ENCODE measurements around the gene TST. TPM values are rescaled to one million over a fixed set of nuclear protein-coding genes. Genes with fewer than 3 reads are reported as not detected.

TST gene
- total RNA-seq (2013; cell fraction: nucleolus; rRNA removed) = 2.8 and 4.3 TPM in 2 replicates
- 24.6 TPM in 2 replicates for total RNA-seq (2014; rRNA removed)
- 8.8 and 9.3 TPM in 2 replicates for total RNA-seq (2014; rRNA removed; fragmentation: Illumina TruSeq; extraction: Trizol)
- total RNA-seq (2021) = 20.8 and 20.9 TPM in 2 replicates
- polyA plus RNA-seq (2011; ENCODE audit: low read depth) = 4.2 TPM
- polyA plus RNA-seq (2011; rRNA removed) = 3.3 and 9.5 TPM in 2 replicates
- 13.6 and 23.5 TPM in 2 replicates for polyA plus RNA-seq (2011; cell fraction: cytosol; rRNA removed)
- polyA plus RNA-seq (2011; cell fraction: nucleus; rRNA removed) = 10.1 and 13.5 TPM in 2 replicates
- polyA plus RNA-seq (2012) = 5.7 and 6.9 TPM in 2 replicates
- 0.59 and 5.7 TPM in 2 replicates for polyA plus RNA-seq (2014; fragmentation: Illumina TruSeq; extraction: Trizol)
- polyA plus RNA-seq (2014; fragmentation: Nextera tagmentation; extraction: Ambion mirVana) = 1 to 10 TPM; 2.4 to 7.0 TPM
- 24.1 and 25.0 TPM in 2 replicates for polyA plus RNA-seq (2014; rRNA removed)
- 10 to 100 TPM; 11.3 to 11.8 TPM for polyA plus RNA-seq (2016; fragmentation: Nextera tagmentation; extraction: Ambion mirVana)
- 4.5 and 9.4 TPM in 2 replicates for polyA minus RNA-seq (2011; rRNA and poly(A)+ RNA removed)
- polyA minus RNA-seq (2011; cell fraction: cytosol; rRNA and poly(A)+ RNA removed) = 3.3 and 4.1 TPM in 2 replicates
- 4.1 and 8.3 TPM in 2 replicates for polyA minus RNA-seq (2011; cell fraction: nucleus; rRNA and poly(A)+ RNA removed)
- percentile 52 among the genes with signal in this experiment for Bru-seq, nascent RNA
- percentile 46 among the genes with signal in this experiment for BruChase-seq, experiment 1, labeled RNA remaining after a 6-hour chase
- percentile 47 among the genes with signal in this experiment for BruChase-seq, experiment 2, labeled RNA remaining after a 2-hour chase
- long read RNA-seq, experiment 1, transcript TST-201 (3 exons, 1,211 nt) = major isoform, 5 of 6 reads
- long read RNA-seq, experiment 1, partial matches to known transcripts = 0 of 6 reads
- long read RNA-seq, experiment 1, other reads (novel, unspliced or antisense) = 0 of 6 reads
- long read RNA-seq, experiment 2, partial matches to known transcripts = 0 of 3 reads
- long read RNA-seq, experiment 2, other reads (novel, unspliced or antisense) = 1 of 3 reads

DNA sequence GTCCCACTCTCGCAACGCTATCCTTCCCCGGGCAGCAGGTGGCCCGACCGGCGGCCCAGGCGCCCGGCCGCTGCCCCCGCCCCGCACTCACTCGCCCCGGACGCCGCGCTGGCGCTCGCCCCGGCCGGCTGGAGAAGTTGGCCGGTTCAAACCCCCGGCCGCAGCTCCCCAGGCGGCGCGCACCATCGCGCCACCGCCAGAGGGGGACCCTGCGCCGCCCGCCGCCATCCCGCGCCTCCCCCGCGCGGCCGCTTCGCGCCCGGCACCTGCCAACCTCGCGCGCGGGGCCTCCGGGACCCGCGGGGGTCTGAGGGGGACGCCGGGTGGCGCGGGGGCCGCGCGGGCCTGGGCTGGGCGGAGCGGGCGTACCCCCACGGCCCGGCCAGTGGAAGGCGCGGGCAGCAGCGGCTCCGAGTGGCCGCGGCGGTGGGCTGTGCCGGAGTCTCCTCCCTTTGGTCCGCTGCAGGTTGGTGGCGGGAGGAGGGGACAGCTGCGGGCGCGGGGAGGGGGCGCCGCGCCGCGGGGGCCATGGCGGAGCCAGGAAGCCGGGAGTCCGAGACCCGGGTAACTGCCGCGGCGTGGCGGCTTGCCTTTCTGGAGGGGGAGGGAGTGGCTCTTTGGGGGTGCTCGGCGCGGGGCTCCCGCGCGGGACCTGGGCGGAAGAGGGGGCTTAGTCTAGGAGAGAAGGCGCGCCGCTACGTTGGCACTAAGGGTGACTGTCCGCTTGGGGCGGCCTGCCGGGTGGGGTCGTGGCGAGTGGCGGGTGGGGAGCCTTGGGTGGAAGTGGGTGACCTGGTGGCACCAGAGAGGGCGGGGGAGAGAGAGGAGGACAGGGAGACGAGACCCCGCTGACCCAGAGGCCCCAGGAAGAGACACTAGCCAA is at the start of gene TST, which contains the start of gene MPST:
Gene TST, minus strand, starts transcription at position 139 of the 883 bp plus-strand sequence. CDS start 715 bp downstream, outside the sequence.
Gene MPST, plus strand, starts transcription at position 434 of the 883 bp plus-strand sequence. Its CDS starts 95 bp downstream, at position 529.
- H3K27me3 ChIP-seq (replicated peaks in 1 of 2; ENCODE audit: control insufficient read depth in 2 of 2, insufficient read depth in 2 of 2, low read length in 1 of 2) = no peaks in the 10 kb centered on the region
- H3K4me1 ChIP-seq (ENCODE audit: control insufficient read depth, insufficient read depth, low read length) = peaks cover 8% of the 10 kb centered on the region
- H3K36me3 ChIP-seq (ENCODE audit: control insufficient read depth in 2 of 2, insufficient read depth in 2 of 2, low read length in 1 of 2) = no peaks in the 10 kb centered on the region; a peak in 1 of 4 replicates
- DNase-seq (ENCODE audit: low read depth, low spot score) = no peak
- peak; percentile 13 for FAIRE-seq
- no TSS peak for BruUV-seq (replicated peaks)
- CTCF ChIA-PET = interaction anchor here (0.6 to 5.5 kb wide), 10 partner anchors 13 to 838 kb away, joined by 3 to 39 read pairs (median 4); no protein-coding TSS in a partner anchor
- in situ Hi-C loops (cut with MboI) = no loop called here
- no peaks in the 10 kb centered on the region for H4K20me1 ChIP-seq (ENCODE audit: control insufficient read depth, insufficient read depth)
- H3K79me2 ChIP-seq (ENCODE audit: control insufficient read depth, insufficient read depth, low read length) = peaks cover 2% of the 10 kb centered on the region; the same call in 1 of the 2 replicates
- no peaks in the 10 kb centered on the region for H3K9me3 ChIP-seq (replicated peaks; ENCODE audit: control insufficient read depth, insufficient read depth, low read length)
- ATAC-seq = peak; percentile 88
- SMC1A ChIA-PET (ENCODE audit: uncharacterized antibody, unreplicated experiment) = interaction anchor here (1.1 to 1.2 kb wide), 2 partner anchors 25 to 159 kb away, joined by 3 to 5 read pairs; partner anchors contain the start of gene NCF4
- H3K4me3 ChIP-seq = peak within 1 kb of the TSS; percentile 89
- intact Hi-C loops (cut with micrococcal nuclease; ENCODE audit: unreplicated experiment) = no loop called here
- WGBS (ENCODE audit: insufficient coverage, insufficient replicate concordance, low lambda C conversion rate, missing lambda C conversion rate) = 2% methylated on average over 71 of the region's 107 CpGs
- H3K4me2 ChIP-seq (ENCODE audit: control insufficient read depth, insufficient read depth) = peak within 1 kb of the TSS; percentile 89
- POLR2A ChIA-PET = interaction anchor here (0.5 to 0.7 kb wide), 2 partner anchors 184 to 887 kb away, joined by 3 read pairs; partner anchors contain the start of gene MICALL1
- peak within 1 kb of the TSS; percentile 87 for H2AFZ ChIP-seq (ENCODE audit: control insufficient read depth, low read depth, low read length)
- H3K27ac ChIP-seq (ENCODE audit: control insufficient read depth, insufficient read depth) = peak within 1 kb of the TSS; percentile 58
- RAD21 ChIA-PET (ENCODE audit: unreplicated experiment) = interaction anchor here (1.2 to 1.3 kb wide), 2 partner anchors 25 to 178 kb away, joined by 4 to 5 read pairs; no protein-coding TSS in a partner anchor
- peak within 1 kb of the TSS; percentile 74 for H3K9ac ChIP-seq (ENCODE audit: control insufficient read depth, insufficient read depth, low read length)
- TF ChIP-seq NR2C1 (IDR thresholded peaks at IDR 0.05) = peak; percentile 47
- peak; percentile 73 for TF ChIP-seq POLR2A (IDR thresholded peaks at IDR 0.05; ENCODE audit: low read depth, low read length)
- TF ChIP-seq ZNF217 (IDR thresholded peaks at IDR 0.05) = peak; percentile 43; the same call in 1 of the 2 replicates
- TF ChIP-seq DPF2 (IDR thresholded peaks at IDR 0.05) = peak; percentile 66; the same call in 1 of the 2 replicates
- TF ChIP-seq, protein P1, sequence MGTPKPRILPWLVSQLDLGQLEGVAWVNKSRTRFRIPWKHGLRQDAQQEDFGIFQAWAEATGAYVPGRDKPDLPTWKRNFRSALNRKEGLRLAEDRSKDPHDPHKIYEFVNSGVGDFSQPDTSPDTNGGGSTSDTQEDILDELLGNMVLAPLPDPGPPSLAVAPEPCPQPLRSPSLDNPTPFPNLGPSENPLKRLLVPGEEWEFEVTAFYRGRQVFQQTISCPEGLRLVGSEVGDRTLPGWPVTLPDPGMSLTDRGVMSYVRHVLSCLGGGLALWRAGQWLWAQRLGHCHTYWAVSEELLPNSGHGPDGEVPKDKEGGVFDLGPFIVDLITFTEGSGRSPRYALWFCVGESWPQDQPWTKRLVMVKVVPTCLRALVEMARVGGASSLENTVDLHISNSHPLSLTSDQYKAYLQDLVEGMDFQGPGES (IDR thresholded peaks at IDR 0.05) = 0 out of 2 replicates have a peak, but pooled peaks have one; percentile 27
- TF ChIP-seq, protein P2, sequence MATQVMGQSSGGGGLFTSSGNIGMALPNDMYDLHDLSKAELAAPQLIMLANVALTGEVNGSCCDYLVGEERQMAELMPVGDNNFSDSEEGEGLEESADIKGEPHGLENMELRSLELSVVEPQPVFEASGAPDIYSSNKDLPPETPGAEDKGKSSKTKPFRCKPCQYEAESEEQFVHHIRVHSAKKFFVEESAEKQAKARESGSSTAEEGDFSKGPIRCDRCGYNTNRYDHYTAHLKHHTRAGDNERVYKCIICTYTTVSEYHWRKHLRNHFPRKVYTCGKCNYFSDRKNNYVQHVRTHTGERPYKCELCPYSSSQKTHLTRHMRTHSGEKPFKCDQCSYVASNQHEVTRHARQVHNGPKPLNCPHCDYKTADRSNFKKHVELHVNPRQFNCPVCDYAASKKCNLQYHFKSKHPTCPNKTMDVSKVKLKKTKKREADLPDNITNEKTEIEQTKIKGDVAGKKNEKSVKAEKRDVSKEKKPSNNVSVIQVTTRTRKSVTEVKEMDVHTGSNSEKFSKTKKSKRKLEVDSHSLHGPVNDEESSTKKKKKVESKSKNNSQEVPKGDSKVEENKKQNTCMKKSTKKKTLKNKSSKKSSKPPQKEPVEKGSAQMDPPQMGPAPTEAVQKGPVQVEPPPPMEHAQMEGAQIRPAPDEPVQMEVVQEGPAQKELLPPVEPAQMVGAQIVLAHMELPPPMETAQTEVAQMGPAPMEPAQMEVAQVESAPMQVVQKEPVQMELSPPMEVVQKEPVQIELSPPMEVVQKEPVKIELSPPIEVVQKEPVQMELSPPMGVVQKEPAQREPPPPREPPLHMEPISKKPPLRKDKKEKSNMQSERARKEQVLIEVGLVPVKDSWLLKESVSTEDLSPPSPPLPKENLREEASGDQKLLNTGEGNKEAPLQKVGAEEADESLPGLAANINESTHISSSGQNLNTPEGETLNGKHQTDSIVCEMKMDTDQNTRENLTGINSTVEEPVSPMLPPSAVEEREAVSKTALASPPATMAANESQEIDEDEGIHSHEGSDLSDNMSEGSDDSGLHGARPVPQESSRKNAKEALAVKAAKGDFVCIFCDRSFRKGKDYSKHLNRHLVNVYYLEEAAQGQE (IDR thresholded peaks at IDR 0.05; ENCODE audit: low read depth, low read length) = no peak
- TF ChIP-seq WRNIP1 (IDR thresholded peaks at IDR 0.05; ENCODE audit: borderline replicate concordance, low read depth, low read length) = no peak
- TF ChIP-seq SMARCA5 (IDR thresholded peaks at IDR 0.05) = peak; percentile 62; the same call in 1 of the 2 replicates
- TF ChIP-seq RAD51 (IDR thresholded peaks at IDR 0.05) = no peak
- peak; percentile 74; the same call in 1 of the 2 replicates for TF ChIP-seq IKZF1 (conservative IDR thresholded peaks at IDR 0.05)
